Choroid plexus epithelial cell (primary cell): Measurements from ENCODE around the gene ADAMTS20.
"Not testable (repeated sequence)": the region's sequence is repeated elsewhere in the genome, so short reads cannot be mapped to it uniquely, and the experiment has no call there.

Experiments used
- DNase-seq: peaks from one replicate; pipeline ENCODE4 v3.0.0-alpha.2; 2010; ENCODE audit warnings: low read depth
- H3K4me3 ChIP-seq: 2 replicates; pipeline ENCODE4 v1.5.1; 2011; ENCODE audit warnings: low read depth, mild to moderate bottlenecking, control low read depth, low read length, moderate library complexity
- CTCF ChIP-seq: conservative IDR thresholded peaks from 2 replicates; pipeline ENCODE4 v1.5.1; 2011; ENCODE audit warnings: low read depth, mild to moderate bottlenecking, control low read depth, inconsistent platforms, low read length, moderate library complexity

Gene ADAMTS20

GRCh38 chr12:43370263-43370662 is 181.7 kb downstream of the ADAMTS20 start:
- DNase-seq = peak; percentile 79
- no peak for TF ChIP-seq CTCF
- H3K4me3 ChIP-seq = no peak overlapping the region

GRCh38 chr12:43362910-43363694 is 188.9 kb downstream of the ADAMTS20 start:
- DNase-seq = no peak
- no peak overlapping the region for H3K4me3 ChIP-seq
- no peak for TF ChIP-seq CTCF

- no peak for TF ChIP-seq CTCF
- H3K4me3 ChIP-seq = no peak overlapping the region
- no peak for DNase-seq
Measured at GRCh38 chr12:43361031-43361710, 190.8 kb downstream of the ADAMTS20 start.

GRCh38 chr12:43360001-43360400 is 192.0 kb downstream of the ADAMTS20 start:
- DNase-seq, H3K4me3 ChIP-seq: not testable (repeated sequence)

- no peak for DNase-seq
- TF ChIP-seq CTCF = no peak
- H3K4me3 ChIP-seq = no peak overlapping the region
Measured at GRCh38 chr12:43357141-43357540, 194.9 kb downstream of the ADAMTS20 start.

GRCh38 chr12:43352001-43352400 is 200.0 kb downstream of the ADAMTS20 start:
- no peak overlapping the region for H3K4me3 ChIP-seq
- DNase-seq = no peak
- no peak for TF ChIP-seq CTCF

GRCh38 chr12:43349863-43350262 is 202.1 kb downstream of the ADAMTS20 start:
- peak; percentile 51 for TF ChIP-seq CTCF
- peak; percentile 61 for DNase-seq
- no peak overlapping the region for H3K4me3 ChIP-seq
